OCI-LY1 (cell line): Measurements from ENCODE around the gene MED6.
A peak's percentile ranks its signal among the peaks of the same experiment; 100 is the strongest.

ENCODE experiments used
- H2AFZ ChIP-seq: fragments of 200-600 bp; sonication (generic), shearing (Covaris generic); 2 replicates; pipeline ENCODE4 v1.6.0; 2014; ENCODE audit warnings: antibody characterized with exemption, mild to moderate bottlenecking, low read length
- H3F3A ChIP-seq: fragments of 200-600 bp; sonication (generic), shearing (Covaris generic); 2 replicates; pipeline ENCODE4 v1.6.0; 2014; ENCODE audit warnings: mild to moderate bottlenecking, antibody characterized with exemption, low read length, moderate library complexity; ENCODE audit not compliant: insufficient read depth
- H3K27ac ChIP-seq: fragments of 200-600 bp; sonication (generic); 2 replicates; pipeline ENCODE4 v1.5.1; 2014; ENCODE audit warnings: low read length, mixed run types, mild to moderate bottlenecking, low read depth; ENCODE audit not compliant: poor library complexity, severe bottlenecking
- H3K27me3 ChIP-seq: fragments of 200-600 bp; sonication (generic); 2 replicates; pipeline ENCODE4 v1.6.0; 2014; ENCODE audit warnings: antibody characterized with exemption, mild to moderate bottlenecking, low read length, moderate library complexity; ENCODE audit not compliant: insufficient read depth
- H3K36me3 ChIP-seq: fragments of 200-600 bp; sonication (generic); 2 replicates; pipeline ENCODE4 v1.6.1; 2014; ENCODE audit warnings: mild to moderate bottlenecking, antibody characterized with exemption, low read length, moderate library complexity, mixed read lengths; ENCODE audit not compliant: insufficient read depth
- H3K4me1 ChIP-seq: fragments of 200-600 bp; sonication (generic); 2 replicates; pipeline ENCODE4 v1.5.1; 2014; ENCODE audit warnings: mild to moderate bottlenecking, low read length, moderate library complexity; ENCODE audit not compliant: insufficient read depth, severe bottlenecking
- H3K4me2 ChIP-seq: fragments of 200-600 bp; sonication (generic), shearing (Covaris generic); 2 replicates; pipeline ENCODE4 v1.6.1; 2014; ENCODE audit warnings: low read length
- H3K4me3 ChIP-seq: fragments of 200-600 bp; sonication (generic); 2 replicates; pipeline ENCODE4 v1.5.1; 2014; ENCODE audit warnings: low read length, low read depth, mild to moderate bottlenecking, mixed read lengths; ENCODE audit not compliant: poor library complexity, severe bottlenecking
- H3K79me2 ChIP-seq: fragments of 200-600 bp; shearing (Covaris generic); 2 replicates; pipeline ENCODE4 v1.6.1; 2016; ENCODE audit warnings: mixed run types, low read length, mixed read lengths; ENCODE audit not compliant: insufficient read depth
- H3K9ac ChIP-seq: fragments of 200-600 bp; sonication (generic), shearing (Covaris generic); 2 replicates; pipeline ENCODE4 v1.6.1; 2014; ENCODE audit warnings: mild to moderate bottlenecking, low read length, mixed read lengths
- H3K9me2 ChIP-seq: fragments of 200-600 bp; sonication (generic), shearing (Covaris generic); 2 replicates; pipeline ENCODE4 v1.6.1; 2014; ENCODE audit warnings: low read depth, mild to moderate bottlenecking, low read length, mixed read lengths
- H3K9me3 ChIP-seq: fragments of 200-600 bp; shearing (Covaris generic); 2 replicates; pipeline ENCODE4 v1.6.1; 2014; ENCODE audit warnings: low read length, mixed read lengths
- H4K20me1 ChIP-seq: fragments of 200-600 bp; sonication (generic), shearing (Covaris generic); 2 replicates; pipeline ENCODE4 v1.6.0; 2016; ENCODE audit warnings: mild to moderate bottlenecking, low read length; ENCODE audit not compliant: insufficient read depth
- EZH2 ChIP-seq: fragments of 200-600 bp; sonication (generic), shearing (Covaris generic); IDR thresholded peaks from 2 replicates; pipeline ENCODE4 v1.8.0; 2017; ENCODE audit warnings: borderline replicate concordance, mixed run types, mild to moderate bottlenecking, antibody characterized with exemption, low read length, moderate library complexity, mixed read lengths
- TF ChIP-seq, protein P1 (sequence below): fragments of 200-600 bp; sonication (generic), shearing (Covaris generic); IDR thresholded peaks from 2 replicates; pipeline ENCODE4 v1.5.1; 2017; ENCODE audit warnings: mild to moderate bottlenecking, antibody characterized with exemption, low read length, moderate library complexity, mixed read lengths

The MED6 gene

DNA sequence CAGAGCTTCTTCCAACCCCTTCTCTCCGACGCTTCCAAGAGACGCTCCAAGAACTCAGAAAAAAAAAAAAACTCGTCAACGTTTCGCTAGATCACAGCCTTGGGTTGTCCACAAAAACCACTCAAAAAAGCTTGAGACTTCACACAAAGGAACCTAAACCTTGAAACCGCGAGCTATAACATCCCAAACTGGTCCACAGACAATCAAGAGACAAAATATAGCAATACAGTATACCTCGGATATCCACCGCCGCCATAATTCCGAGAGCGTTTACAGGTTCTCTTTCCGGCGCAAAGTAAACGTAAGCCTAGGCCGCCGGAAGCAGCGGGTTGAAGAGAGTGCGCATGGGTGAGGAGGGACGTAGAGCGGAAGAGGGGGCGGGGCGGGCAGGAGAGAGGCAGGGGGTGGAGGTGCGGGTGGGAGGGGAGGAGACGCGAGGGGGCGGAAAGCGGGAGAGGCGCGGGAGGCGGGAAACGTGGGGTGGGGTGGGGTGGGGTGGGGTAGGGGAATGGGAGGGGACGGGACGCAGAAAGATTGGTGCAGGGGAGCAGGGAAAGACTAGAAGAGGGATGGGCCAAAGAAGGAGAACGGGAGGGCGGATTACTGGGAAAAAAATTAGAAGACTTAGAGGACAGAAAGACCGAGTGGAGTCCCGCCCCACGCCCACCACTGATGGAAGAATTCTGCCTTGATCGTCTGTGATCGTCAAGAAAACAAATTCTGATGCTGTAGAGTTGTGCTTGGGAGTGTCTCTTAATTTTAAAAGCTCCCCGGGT lies at the start of gene MED6:
Gene MED6, minus strand, starts transcription at position 274 of the 776 bp plus-strand sequence. Its CDS starts 18 bp downstream, at position 256.
- Histone ChIP-seq H3F3A (no peaks in the 10 kb centered on the region), H3K4me1 (peaks cover 24% of the 10 kb centered on the region), H3K27me3 (no peaks in the 10 kb centered on the region), H2AFZ (peak within 1 kb of the TSS; percentile 58), H3K27ac (no peak within 1 kb of the TSS), H4K20me1 (no peaks in the 10 kb centered on the region), H3K79me2 (peaks cover 41% of the 10 kb centered on the region), H3K9ac (peak within 1 kb of the TSS; percentile 79), H3K4me2 (peak within 1 kb of the TSS; percentile 89), H3K4me3 (peak within 1 kb of the TSS; percentile 88), H3K9me2 (no peaks in the 10 kb centered on the region), H3K9me3 (no peaks in the 10 kb centered on the region), H3K36me3 (peaks cover 10% of the 10 kb centered on the region)
- no peak for TF ChIP-seq EZH2
- TF ChIP-seq, protein P1, sequence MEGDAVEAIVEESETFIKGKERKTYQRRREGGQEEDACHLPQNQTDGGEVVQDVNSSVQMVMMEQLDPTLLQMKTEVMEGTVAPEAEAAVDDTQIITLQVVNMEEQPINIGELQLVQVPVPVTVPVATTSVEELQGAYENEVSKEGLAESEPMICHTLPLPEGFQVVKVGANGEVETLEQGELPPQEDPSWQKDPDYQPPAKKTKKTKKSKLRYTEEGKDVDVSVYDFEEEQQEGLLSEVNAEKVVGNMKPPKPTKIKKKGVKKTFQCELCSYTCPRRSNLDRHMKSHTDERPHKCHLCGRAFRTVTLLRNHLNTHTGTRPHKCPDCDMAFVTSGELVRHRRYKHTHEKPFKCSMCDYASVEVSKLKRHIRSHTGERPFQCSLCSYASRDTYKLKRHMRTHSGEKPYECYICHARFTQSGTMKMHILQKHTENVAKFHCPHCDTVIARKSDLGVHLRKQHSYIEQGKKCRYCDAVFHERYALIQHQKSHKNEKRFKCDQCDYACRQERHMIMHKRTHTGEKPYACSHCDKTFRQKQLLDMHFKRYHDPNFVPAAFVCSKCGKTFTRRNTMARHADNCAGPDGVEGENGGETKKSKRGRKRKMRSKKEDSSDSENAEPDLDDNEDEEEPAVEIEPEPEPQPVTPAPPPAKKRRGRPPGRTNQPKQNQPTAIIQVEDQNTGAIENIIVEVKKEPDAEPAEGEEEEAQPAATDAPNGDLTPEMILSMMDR, result no peak

DNA sequence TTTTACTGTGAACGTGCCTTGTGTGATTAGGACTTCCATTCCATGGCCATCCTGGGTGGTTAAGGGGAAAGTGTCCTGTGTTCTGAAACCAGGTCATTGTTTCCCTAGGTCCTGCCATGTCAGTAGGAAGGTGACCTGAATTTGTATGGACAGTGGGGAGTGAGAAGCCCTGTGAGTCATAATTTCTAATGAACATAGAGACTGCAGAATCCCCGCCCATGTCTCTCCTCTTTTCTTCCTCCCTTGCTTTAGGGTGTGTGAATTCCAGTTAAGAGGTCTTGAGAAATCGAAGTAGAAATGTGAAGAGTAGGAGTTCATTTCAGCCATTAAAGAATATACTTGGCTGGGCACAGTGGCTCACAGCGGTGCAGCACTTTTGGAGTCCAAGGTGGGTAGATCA lies 49.3 kb upstream of the MED6 start:
- Histone ChIP-seq H3K27ac (no peak overlapping the region), H3K4me1 (peaks cover 51% of the 10 kb centered on the region), H3K36me3 (peaks cover 70% of the 10 kb centered on the region), H3K79me2 (peaks cover 57% of the 10 kb centered on the region), H3K4me2 (no peak overlapping the region), H3K9ac (no peak overlapping the region), H3F3A (no peaks in the 10 kb centered on the region), H3K9me3 (no peaks in the 10 kb centered on the region), H3K4me3 (no peak overlapping the region), H3K9me2 (no peaks in the 10 kb centered on the region), H3K27me3 (no peaks in the 10 kb centered on the region), H2AFZ (no peak overlapping the region), H4K20me1 (no peaks in the 10 kb centered on the region)
- TF ChIP-seq, protein P1, result no peak
- TF ChIP-seq EZH2, result no peak

GRCh38 chr14:70648346-70648745 lies 47.9 kb upstream of the MED6 start:
- Histone ChIP-seq H3K9me2 (no peaks in the 10 kb centered on the region), H3K9ac (no peak overlapping the region), H3F3A (no peaks in the 10 kb centered on the region), H3K27ac (no peak overlapping the region), H3K79me2 (peaks cover 70% of the 10 kb centered on the region), H4K20me1 (no peaks in the 10 kb centered on the region), H3K4me2 (no peak overlapping the region), H3K9me3 (no peaks in the 10 kb centered on the region), H3K27me3 (no peaks in the 10 kb centered on the region), H3K36me3 (peaks cover 73% of the 10 kb centered on the region), H2AFZ (no peak overlapping the region), H3K4me1 (peaks cover 51% of the 10 kb centered on the region), H3K4me3 (no peak overlapping the region)
- no peak for TF ChIP-seq EZH2
- TF ChIP-seq, protein P1, result no peak
